IPS-15b (cell line): ENCODE results near the gene HOXC4.

Experiments used
- H3K27me3 ChIP-seq: one replicate; pipeline ENCODE4 v1.6.1; 2013; ENCODE audit warnings: low read length; ENCODE audit not compliant: control insufficient read depth, insufficient read depth
- H3K36me3 ChIP-seq: one replicate; pipeline ENCODE4 v1.6.1; 2013; ENCODE audit warnings: low read length; ENCODE audit not compliant: control insufficient read depth, insufficient read depth
- H3K4me1 ChIP-seq: one replicate; pipeline ENCODE4 v1.6.1; 2013; ENCODE audit warnings: mild to moderate bottlenecking, low read length; ENCODE audit not compliant: control insufficient read depth, insufficient read depth
- H3K4me3 ChIP-seq: one replicate; pipeline ENCODE4 v1.5.1; 2013; ENCODE audit warnings: low read depth, low read length
- H3K9ac ChIP-seq: one replicate; pipeline ENCODE4 v1.6.1; 2013; ENCODE audit warnings: low read depth, mild to moderate bottlenecking, low read length
- H3K9me3 ChIP-seq: one replicate; pipeline ENCODE4 v1.6.1; 2013; ENCODE audit warnings: mild to moderate bottlenecking, low read length; ENCODE audit not compliant: control insufficient read depth, insufficient read depth

The HOXC4 gene

DNA sequence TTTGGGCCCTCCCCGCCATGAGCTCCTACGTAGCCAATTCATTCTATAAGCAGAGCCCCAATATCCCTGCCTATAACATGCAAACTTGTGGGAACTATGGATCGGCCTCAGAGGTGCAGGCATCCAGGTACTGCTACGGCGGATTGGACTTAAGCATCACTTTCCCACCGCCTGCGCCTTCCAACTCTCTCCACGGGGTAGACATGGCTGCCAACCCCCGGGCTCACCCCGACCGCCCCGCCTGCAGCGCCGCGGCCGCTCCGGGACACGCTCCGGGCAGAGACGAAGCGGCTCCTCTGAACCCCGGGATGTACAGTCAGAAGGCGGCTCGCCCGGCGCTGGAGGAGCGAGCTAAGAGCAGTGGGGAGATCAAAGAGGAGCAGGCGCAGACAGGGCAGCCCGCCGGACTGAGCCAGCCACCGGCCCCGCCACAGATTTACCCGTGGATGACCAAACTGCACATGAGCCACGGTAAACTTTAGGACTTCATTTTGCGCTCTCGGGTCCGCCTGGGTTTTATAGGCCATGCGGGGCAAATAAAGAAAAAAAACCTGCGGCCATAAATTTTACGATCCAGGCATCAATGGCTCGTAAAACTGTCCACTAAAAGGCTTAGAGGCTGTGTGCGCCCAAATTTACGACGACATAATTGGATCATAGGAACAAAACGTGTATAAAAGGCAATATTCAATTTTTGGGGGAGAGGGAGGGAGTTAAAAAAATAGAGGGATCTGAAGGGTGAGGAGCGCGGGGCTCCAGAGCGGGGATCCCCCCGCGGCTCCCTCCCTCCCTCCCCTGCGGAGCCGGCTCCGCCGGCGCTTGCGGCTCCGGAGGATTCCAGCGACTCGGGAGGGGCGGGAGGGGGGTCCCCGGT, 20.3 kb upstream of the HOXC4 start:
- Histone ChIP-seq H3K4me3 (no peak overlapping the region), H3K36me3 (no peaks in the 10 kb centered on the region), H3K9ac (no peak overlapping the region), H3K9me3 (no peaks in the 10 kb centered on the region), H3K27me3 (peaks cover 100% of the 10 kb centered on the region), H3K4me1 (peaks cover 2% of the 10 kb centered on the region)

DNA sequence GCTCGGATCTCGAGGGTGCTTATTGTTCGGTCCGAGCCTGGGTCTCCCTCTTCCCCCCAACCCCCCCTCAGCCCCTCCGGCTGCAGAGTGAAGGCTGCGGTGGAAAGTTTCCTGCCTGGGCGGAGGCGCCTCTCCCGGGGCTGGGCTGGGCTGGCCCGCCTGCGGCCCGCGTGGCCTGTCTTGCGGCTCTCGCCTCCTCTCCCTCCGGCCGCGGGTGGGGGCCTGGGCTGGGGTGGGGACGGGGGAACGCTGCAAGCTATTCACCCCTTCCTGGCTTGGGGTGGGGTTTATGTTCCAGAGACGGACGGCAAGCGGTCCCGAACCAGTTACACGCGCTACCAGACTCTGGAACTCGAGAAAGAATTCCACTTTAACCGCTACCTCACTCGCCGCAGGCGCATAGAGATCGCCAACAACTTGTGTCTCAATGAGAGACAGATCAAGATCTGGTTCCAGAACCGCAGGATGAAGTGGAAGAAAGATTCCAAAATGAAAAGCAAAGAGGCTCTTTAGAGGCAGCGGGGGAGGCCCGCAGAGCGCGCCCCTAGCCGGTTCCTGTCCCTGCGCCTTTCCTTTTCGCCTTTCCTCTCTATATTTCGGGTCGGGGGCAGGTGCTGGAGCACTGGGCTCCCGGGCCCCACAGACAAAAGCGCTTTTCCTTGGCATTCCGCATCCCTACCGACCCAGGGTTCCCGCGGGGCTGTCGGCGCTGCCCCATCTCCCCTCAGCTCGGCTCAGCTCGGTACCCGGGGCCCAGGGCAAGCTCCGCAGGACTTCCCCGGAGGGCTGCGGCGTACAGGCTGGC, 19.5 kb upstream of the HOXC4 start:
- Histone ChIP-seq H3K36me3 (no peaks in the 10 kb centered on the region), H3K9ac (no peak overlapping the region), H3K27me3 (peaks cover 100% of the 10 kb centered on the region), H3K9me3 (no peaks in the 10 kb centered on the region), H3K4me3 (peak overlapping the region; percentile 26), H3K4me1 (peaks cover 2% of the 10 kb centered on the region)

DNA sequence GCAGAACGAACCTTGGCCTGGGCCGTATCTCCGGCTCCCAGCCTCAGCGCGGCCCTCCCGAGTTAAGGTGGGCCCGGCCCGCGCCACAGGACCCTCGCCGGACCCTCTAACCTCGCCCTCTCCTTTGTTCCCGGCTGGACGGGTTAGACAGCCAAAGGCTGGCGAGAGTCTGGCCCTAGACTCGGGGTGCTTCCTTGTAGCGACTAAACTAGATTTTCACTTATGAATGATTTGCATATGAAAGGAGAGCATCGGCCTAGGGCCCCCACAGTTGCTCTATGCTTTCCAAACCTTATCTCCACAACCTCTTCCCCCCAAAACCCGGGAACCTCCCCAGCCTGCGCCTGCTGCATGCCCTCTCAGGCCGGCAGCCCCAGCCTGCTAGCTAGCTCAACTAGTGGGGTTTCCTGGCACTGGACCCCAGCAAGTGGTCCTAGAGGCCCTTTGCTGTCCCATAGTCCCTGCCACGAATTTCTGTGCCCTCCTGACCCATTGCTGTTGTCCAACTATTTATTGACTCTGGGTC, 18.8 kb upstream of the HOXC4 start:
- H3K9ac ChIP-seq, result no peak overlapping the region
- peak overlapping the region; percentile 13 for H3K4me3 ChIP-seq
- peaks cover 2% of the 10 kb centered on the region for H3K4me1 ChIP-seq
- H3K9me3 ChIP-seq, result no peaks in the 10 kb centered on the region
- peaks cover 100% of the 10 kb centered on the region for H3K27me3 ChIP-seq
- no peaks in the 10 kb centered on the region for H3K36me3 ChIP-seq

DNA sequence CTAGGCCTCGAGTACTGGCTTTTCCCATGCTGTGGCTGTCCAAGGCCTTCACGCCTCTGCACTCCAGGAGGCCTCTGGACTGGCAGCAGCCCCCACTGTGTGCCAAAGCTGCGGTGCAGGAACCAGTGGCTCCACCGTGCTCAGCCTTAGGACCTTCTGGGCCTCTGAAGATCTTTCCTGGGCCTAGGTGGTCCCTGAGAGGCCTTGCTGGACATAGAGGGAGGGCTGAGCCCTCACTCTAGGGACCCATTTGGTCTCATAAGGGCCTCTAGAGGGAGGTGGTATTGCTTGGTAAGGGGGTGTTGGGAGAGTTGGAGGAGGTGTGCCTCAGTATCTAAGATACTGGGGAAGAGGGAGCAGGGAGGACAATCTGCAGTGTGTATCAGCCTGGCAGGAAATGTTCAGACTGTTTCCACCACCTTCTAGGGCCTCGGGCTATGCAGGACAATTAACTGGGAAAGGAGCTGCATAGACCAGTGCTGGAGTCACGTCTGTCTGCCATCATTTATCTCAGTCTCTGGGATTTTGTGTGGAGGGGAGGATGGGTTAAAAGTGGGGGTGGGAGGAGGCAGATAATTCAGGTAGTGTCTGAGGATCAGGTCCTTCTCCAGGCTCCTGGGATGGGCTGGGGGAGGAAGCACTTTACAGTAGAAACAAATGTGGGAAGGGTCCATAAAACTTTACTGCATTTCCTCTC, 17.9 kb upstream of the HOXC4 start:
- H3K27me3 ChIP-seq, result peaks cover 100% of the 10 kb centered on the region
- no peaks in the 10 kb centered on the region for H3K9me3 ChIP-seq
- no peaks in the 10 kb centered on the region for H3K36me3 ChIP-seq
- no peak overlapping the region for H3K9ac ChIP-seq
- H3K4me1 ChIP-seq, result peaks cover 2% of the 10 kb centered on the region
- H3K4me3 ChIP-seq, result peak overlapping the region; percentile 23

DNA sequence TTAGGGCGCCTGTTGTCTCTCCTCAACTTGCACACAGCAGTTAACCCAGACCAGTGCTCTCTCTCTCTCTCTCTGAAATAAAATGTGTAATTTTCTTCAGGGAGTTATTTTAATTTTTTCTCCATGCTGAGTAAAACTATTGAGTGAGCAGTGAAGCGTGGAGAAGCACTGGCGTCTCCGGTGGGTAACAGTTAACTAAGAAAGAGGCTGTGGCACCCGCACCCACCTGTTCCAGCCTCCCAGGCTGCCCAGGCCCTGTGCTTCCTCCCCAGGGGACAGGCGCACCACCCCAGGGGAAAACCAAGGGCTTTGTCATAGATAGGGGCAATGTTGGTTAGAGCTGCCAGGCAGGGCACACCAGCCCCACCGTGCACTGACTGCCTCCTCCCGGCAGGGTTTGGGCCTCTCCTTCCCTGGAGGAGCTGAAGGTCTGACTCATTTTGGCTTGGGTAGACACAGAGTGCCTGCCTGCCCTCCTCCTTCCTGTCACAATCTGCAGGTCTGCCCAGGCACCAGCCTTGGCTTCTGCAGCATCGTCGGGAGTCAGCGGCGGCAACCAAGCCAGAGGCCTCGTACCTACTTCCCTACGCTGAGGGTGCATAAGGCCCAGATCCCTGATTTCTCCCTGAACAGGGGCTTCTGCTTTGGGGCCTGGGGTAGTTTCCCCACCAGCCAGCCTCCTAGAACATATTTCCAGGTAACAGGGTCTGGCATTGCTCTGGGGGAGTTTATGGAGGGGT, 16.8 kb upstream of the HOXC4 start:
- Histone ChIP-seq H3K9ac (no peak overlapping the region), H3K9me3 (no peaks in the 10 kb centered on the region), H3K4me1 (peaks cover 2% of the 10 kb centered on the region), H3K36me3 (no peaks in the 10 kb centered on the region), H3K27me3 (peaks cover 100% of the 10 kb centered on the region), H3K4me3 (no peak overlapping the region)

DNA sequence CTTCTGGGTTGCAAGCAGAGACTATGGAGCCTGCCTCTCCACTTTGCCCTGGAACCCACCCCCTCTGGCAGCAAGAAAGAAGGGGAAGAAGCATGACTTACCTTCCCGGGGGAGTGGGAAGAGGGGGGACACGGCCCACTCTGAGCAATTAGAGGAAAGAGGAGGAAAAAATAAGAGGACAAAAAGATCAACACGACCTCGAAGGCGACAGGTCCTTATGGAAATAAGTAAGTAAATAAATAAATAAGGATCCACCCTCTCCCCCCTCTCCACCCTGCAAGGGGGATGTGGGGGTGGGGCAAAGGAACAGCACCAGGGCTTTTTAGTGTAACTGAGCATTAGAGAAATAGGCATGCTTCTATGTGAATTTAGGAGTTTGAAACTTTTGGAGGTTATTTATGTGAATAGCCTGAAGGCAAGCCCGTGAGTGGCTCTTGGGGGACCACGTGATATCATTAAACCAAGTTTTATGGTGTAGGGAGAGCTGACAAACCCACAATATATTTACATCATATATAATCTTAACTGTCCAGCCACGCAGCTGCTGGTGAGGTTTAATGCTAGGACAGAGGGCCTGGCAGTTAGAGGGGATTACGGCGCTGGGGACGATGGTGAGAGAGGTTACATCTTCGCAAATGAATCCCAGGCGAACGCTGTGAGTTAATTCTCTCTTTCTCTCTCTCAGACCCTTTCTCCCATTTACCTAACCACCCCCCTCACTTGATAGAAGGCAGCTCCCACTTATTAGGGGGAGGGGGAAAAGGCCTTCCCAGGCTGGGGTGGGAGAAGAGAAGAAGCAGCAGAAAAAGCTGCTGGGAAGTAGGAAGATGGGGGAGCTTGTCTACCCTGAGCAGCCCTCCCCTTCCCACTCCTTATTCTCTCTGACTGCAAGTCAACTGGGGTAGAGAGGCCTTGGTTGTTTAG, 16.0 kb upstream of the HOXC4 start:
- Histone ChIP-seq H3K36me3 (no peaks in the 10 kb centered on the region), H3K4me3 (peak overlapping the region; percentile 18), H3K27me3 (peaks cover 100% of the 10 kb centered on the region), H3K4me1 (peaks cover 2% of the 10 kb centered on the region), H3K9ac (no peak overlapping the region), H3K9me3 (no peaks in the 10 kb centered on the region)

DNA sequence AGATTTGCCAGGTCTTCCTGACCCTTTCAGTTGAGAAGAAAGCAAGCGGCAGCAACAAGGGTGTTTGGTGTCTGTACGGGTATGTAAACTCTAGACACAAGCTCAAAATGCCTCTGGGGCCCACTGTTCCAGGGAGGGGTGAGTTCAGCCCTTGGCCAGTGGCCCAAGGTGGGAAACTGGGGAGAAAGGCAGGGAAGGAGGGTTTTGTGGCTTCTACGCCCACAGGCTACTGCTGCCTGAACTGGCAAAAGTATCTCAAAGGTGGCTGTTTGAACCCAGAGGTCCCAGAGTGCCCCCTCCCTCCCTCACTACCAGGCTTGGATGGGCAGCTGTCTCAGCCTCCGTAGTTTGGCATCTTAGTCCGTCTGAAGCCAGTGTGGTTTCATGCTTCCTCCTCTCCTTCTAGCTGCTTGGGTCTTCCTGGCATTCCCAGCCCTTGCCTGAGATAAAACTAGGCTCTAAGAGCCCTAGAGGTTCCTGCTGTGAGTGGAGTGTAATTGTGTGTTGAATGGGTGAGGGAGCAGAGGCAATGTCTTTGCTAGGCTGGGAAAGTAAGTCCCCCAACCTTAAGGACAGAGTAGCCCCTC, 15.3 kb upstream of the HOXC4 start:
- peaks cover 100% of the 10 kb centered on the region for H3K27me3 ChIP-seq
- peaks cover 1% of the 10 kb centered on the region for H3K4me1 ChIP-seq
- no peak overlapping the region for H3K9ac ChIP-seq
- no peaks in the 10 kb centered on the region for H3K36me3 ChIP-seq
- no peaks in the 10 kb centered on the region for H3K9me3 ChIP-seq
- H3K4me3 ChIP-seq, result no peak overlapping the region

DNA sequence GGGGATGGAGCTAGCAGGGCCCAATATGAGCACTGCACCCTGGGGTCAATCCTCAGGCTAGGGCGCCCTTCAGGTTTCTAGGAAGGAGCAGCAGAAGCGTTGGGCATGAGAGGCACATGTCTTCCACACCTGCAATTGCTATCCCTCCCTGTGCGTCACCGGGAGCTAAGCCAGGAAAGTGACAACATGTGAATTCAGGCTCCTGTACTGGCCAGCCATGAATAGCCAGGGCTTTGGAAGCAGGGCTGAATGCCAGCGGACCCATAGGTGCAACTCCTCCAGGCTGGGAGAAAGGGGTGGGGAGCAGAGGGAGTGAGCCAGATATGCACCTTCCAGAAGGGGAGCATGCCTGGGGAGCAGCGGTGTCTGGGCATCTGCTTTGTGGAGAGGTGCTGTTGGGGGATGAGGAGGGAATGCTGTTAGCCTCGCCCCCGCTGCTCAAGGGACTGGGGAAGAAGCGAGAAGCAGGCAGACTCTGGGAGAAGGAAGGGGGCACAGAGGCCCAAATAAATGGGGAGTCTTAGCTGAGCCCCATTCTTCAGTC, 14.7 kb upstream of the HOXC4 start:
- Histone ChIP-seq H3K36me3 (no peaks in the 10 kb centered on the region), H3K4me1 (no peaks in the 10 kb centered on the region), H3K4me3 (no peak overlapping the region), H3K9ac (no peak overlapping the region), H3K27me3 (peaks cover 100% of the 10 kb centered on the region), H3K9me3 (no peaks in the 10 kb centered on the region)

DNA sequence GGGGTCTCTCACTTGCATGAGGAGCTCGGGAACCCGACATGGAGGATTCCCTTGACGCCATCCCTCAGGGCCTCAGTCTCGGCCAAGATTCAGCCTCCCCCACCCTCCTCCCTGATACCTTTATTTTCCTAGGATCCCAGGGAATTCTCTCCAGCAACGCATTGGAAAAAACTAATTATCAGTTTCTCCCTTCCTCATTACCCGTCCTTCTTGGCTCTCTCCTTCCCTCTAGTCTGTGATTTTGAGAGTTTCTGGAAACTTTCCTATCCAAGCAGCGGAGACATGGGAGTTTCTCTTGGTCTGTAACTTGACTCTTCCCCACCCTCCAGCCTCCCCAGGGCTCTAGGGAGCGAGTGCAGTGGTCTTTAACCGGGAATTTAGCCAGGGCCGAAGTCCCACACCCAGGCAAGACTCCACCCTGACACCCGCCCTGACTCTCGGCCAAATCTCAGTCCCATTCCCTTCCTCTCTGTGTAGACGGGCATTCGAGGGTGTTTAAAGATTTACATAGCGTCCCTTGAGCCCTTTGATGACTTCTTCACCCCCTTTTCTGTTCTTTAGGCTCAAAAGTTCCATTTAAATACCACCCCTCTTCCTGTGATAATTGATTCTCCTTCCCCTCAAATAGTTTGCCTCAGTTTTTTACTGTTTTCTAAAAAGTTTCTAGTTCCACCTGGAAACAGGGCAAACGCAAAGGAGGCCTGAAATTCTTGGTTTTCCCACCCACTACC, 14.1 kb upstream of the HOXC4 start:
- H3K4me3 ChIP-seq, result no peak overlapping the region
- no peak overlapping the region for H3K9ac ChIP-seq
- no peaks in the 10 kb centered on the region for H3K9me3 ChIP-seq
- no peaks in the 10 kb centered on the region for H3K36me3 ChIP-seq
- peaks cover 100% of the 10 kb centered on the region for H3K27me3 ChIP-seq
- no peaks in the 10 kb centered on the region for H3K4me1 ChIP-seq
